HCT116 (cell line): ENCODE measurements around the gene GXYLT2. TPM values are rescaled to one million over a fixed set of nuclear protein-coding genes. Genes with fewer than 3 reads are reported as not detected.

ENCODE experiments used
- ATAC-seq: fragments of 200-7000 bp; cut with Tn5 transposase; 2 replicates; pipeline ENCODE4 v1.9.1; 2020; ENCODE audit warnings: mild to moderate bottlenecking, moderate library complexity
- BruUV-seq: library from RNA; stranded (reverse); fragments of 400-500 nt; replicated peaks from 2 replicates; lab custom pipeline; 2021; lab: Mats Ljungman, UMichigan
- CTCF ChIA-PET: fragments of 300-600 bp; sonication (Branson Sonifier 250); formaldehyde crosslinking; loops from one replicate; lab custom pipeline; 2021; ENCODE audit warnings: antibody characterized with exemption; lab: Charles Lee
- POLR2A ChIA-PET: fragments of 300-600, 350-600 bp; sonication (Branson Sonifier 250); formaldehyde crosslinking; loops from one replicate; lab custom pipeline; 2021; ENCODE audit warnings: antibody characterized with exemption; lab: Charles Lee
- RAD21 ChIA-PET, 2 experiments: fragments of 300-600 bp; sonication (Branson Sonifier 250); formaldehyde crosslinking; loops; one replicate each; lab custom pipeline; 2023; ENCODE audit warnings: low total read pairs in 2 of 2; ENCODE audit not compliant: uncharacterized antibody in 2 of 2, unreplicated experiment in 2 of 2, low non-redundant PET in 1 of 2; lab: Charles Lee
- DNase-seq: peaks from one replicate; pipeline ENCODE4 v3.0.0-alpha.2; 2010; ENCODE audit warnings: low read depth, low spot score
- H2AFZ ChIP-seq: fragments of 200-600 bp; shearing (Covaris generic), sonication (generic); 2 replicates; pipeline ENCODE4 v1.6.1; 2017; ENCODE audit warnings: low read depth, mixed run types, mixed read lengths, antibody characterized with exemption, low read length; ENCODE audit not compliant: poor library complexity, severe bottlenecking
- H3K27ac ChIP-seq: 2 replicates; pipeline ENCODE4 v1.5.1; 2012; ENCODE audit warnings: low read depth, low read length
- H3K27me3 ChIP-seq: fragments of 200-600 bp; sonication (generic); 2 replicates; pipeline ENCODE4 v1.6.1; 2016; ENCODE audit warnings: mixed run types, low read length, mixed read lengths; ENCODE audit not compliant: insufficient read depth
- H3K36me3 ChIP-seq, 2 experiments: fragments of 200-500 bp in 1 of 2; fragments of 200-600 bp in 1 of 2; sonication (Bioruptor generic) in 1 of 2; sonication (generic) in 1 of 2; 2 replicates each; pipeline versions ENCODE4 v1.5.1 to v1.6.1; 2014 to 2016; ENCODE audit warnings: low read length in 2 of 2, inconsistent platforms in 1 of 2, mixed read lengths in 1 of 2, mixed run types in 1 of 2; ENCODE audit not compliant: insufficient read depth in 2 of 2, control insufficient read depth in 1 of 2
- H3K4me1 ChIP-seq, 2 experiments: fragments of 200-600 bp in 1 of 2; sonication (generic) in 1 of 2; 2 replicates each; pipeline versions ENCODE4 v1.5.1 to v1.6.1; 2012 to 2017; ENCODE audit warnings: low read length in 2 of 2, inconsistent platforms in 1 of 2, mild to moderate bottlenecking in 1 of 2, mixed read lengths in 1 of 2, mixed run types in 1 of 2, moderate library complexity in 1 of 2; ENCODE audit not compliant: insufficient read depth in 2 of 2, control insufficient read depth in 1 of 2
- H3K4me2 ChIP-seq: fragments of 200-600 bp; sonication (generic); 2 replicates; pipeline ENCODE4 v1.6.1; 2017; ENCODE audit warnings: mixed run types, low read length, mixed read lengths
- H3K4me3 ChIP-seq, 2 experiments: fragments of 200-600 bp in 1 of 2; sonication (generic) in 1 of 2; replicated peaks in 1 of 2; 2 replicates each; pipeline ENCODE4 v1.5.1; 2011 to 2016; ENCODE audit warnings: low read length in 2 of 2, control low read depth in 1 of 2, low read depth in 1 of 2, mild to moderate bottlenecking in 1 of 2, mixed read lengths in 1 of 2, mixed run types in 1 of 2
- H3K79me2 ChIP-seq: fragments of 200-600 bp; sonication (generic); 2 replicates; pipeline ENCODE4 v1.6.1; 2017; ENCODE audit warnings: mild to moderate bottlenecking, mixed run types, low read length, moderate library complexity, mixed read lengths; ENCODE audit not compliant: insufficient read depth
- H3K9ac ChIP-seq: fragments of 200-600 bp; sonication (generic); 2 replicates; pipeline ENCODE4 v1.6.1; 2016; ENCODE audit warnings: low read length, mixed read lengths
- H3K9me2 ChIP-seq: fragments of 200-600 bp; sonication (generic), shearing (Covaris generic); 2 replicates; pipeline ENCODE4 v1.6.1; 2017; ENCODE audit warnings: mixed run types, mild to moderate bottlenecking, moderate library complexity; ENCODE audit not compliant: insufficient read depth
- H3K9me3 ChIP-seq, 2 experiments: fragments of 200-500 bp in 1 of 2; fragments of 200-600 bp in 1 of 2; sonication (Bioruptor generic) in 1 of 2; sonication (generic) in 1 of 2; 2 replicates each; pipeline ENCODE4 v1.6.1; 2014 to 2017; ENCODE audit warnings: low read length in 2 of 2, mixed read lengths in 2 of 2, inconsistent platforms in 1 of 2, low read depth in 1 of 2, mild to moderate bottlenecking in 1 of 2, mixed run types in 1 of 2, moderate library complexity in 1 of 2; ENCODE audit not compliant: control insufficient read depth in 1 of 2, insufficient read depth in 1 of 2
- H4K20me1 ChIP-seq: fragments of 200-600 bp; sonication (generic), shearing (Covaris generic); 2 replicates; pipeline ENCODE4 v1.6.1; 2017; ENCODE audit warnings: mixed run types, mild to moderate bottlenecking, moderate library complexity; ENCODE audit not compliant: insufficient read depth
- CBX3 ChIP-seq: IDR thresholded peaks from 2 replicates; pipeline ENCODE4 v1.6.1; 2012; ENCODE audit warnings: low read depth
- CTCF ChIP-seq, 3 experiments: fragments of 200-600 bp in 1 of 3; sonication (generic) in 1 of 3; IDR thresholded peaks in 2 of 3; conservative IDR thresholded peaks in 1 of 3; 2 replicates each; pipeline ENCODE4 v1.5.1; 2012 to 2017; ENCODE audit warnings: low read depth in 2 of 3, low read length in 2 of 3, antibody characterized with exemption in 1 of 3, borderline replicate concordance in 1 of 3, control low read depth in 1 of 3, mild to moderate bottlenecking in 1 of 3, mixed read lengths in 1 of 3, mixed run types in 1 of 3, moderate library complexity in 1 of 3; ENCODE audit not compliant: insufficient read depth in 1 of 3
- EGR1 ChIP-seq: IDR thresholded peaks from 2 replicates; pipeline ENCODE4 v1.6.1; 2012; ENCODE audit warnings: low read depth
- EZH2 ChIP-seq: fragments of 200-600 bp; sonication (generic); IDR thresholded peaks from 2 replicates; pipeline ENCODE4 v1.6.1; 2017; ENCODE audit warnings: antibody characterized with exemption, mixed run types
- FOSL1 ChIP-seq: IDR thresholded peaks from 2 replicates; pipeline ENCODE4 v1.6.1; 2012; ENCODE audit warnings: low read depth
- JUND ChIP-seq: IDR thresholded peaks from 2 replicates; pipeline ENCODE4 v1.6.1; 2012
- MAX ChIP-seq: IDR thresholded peaks from 2 replicates; pipeline ENCODE4 v1.6.1; 2012
- POLR2A ChIP-seq: IDR thresholded peaks from 2 replicates; pipeline ENCODE4 v1.7.0; 2011; ENCODE audit warnings: borderline replicate concordance; ENCODE audit not compliant: insufficient read depth, insufficient read length; ENCODE audit errors: extremely low read depth
- YY1 ChIP-seq: IDR thresholded peaks from 2 replicates; pipeline ENCODE4 v1.6.1; 2011; ENCODE audit warnings: low read length, low read depth, moderate library complexity, mild to moderate bottlenecking; ENCODE audit not compliant: insufficient replicate concordance; ENCODE audit errors: extremely low read depth
- ZBTB33 ChIP-seq: IDR thresholded peaks from 2 replicates; pipeline ENCODE4 v1.6.1; 2011; ENCODE audit warnings: mild to moderate bottlenecking, low read length, moderate library complexity; ENCODE audit not compliant: insufficient replicate concordance; ENCODE audit errors: extremely low read depth
- ZFX ChIP-seq: fragments of 450-650 bp; IDR thresholded peaks from 2 replicates; pipeline ENCODE4 v1.6.1; 2017
- intact Hi-C: fragments of 100-400 bp; cut with micrococcal nuclease; formaldehyde crosslinking; loops from 2 replicates; pipeline ENCODE4 v1.10.0; 2022
- total RNA-seq: library from RNA; stranded (reverse); gene quantifications from one replicate; pipeline ENCODE4 v1.2.1, GENCODE V29; 2021; ENCODE audit not compliant: unreplicated experiment
- TF ChIP-seq, protein P1 (sequence below): IDR thresholded peaks from 2 replicates; pipeline ENCODE4 v1.6.1; 2012

GXYLT2 gene
- total RNA-seq, 1 experiment from 2014 or later: 5.6 TPM

DNA sequence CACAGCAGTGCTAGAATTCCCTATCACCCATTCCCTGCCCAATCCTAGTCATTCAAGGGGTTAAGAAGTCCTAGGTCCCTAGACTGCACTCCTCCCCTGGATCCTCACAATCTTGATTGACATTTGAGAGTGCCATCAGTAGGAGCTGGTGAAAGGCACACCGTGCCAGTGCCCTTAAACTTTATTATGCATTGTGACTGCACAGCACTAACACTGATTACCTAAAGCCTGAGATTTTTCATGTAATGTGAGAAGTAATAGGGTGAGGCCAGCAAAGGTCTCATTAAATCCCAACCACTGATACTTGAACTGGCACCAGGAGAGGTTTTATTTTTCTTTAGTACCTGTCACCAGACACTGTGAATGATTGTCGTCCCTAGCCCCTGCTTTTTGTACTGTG is 16.3 kb downstream of the GXYLT2 start:
- Histone ChIP-seq H3K27me3 (no peaks in the 10 kb centered on the region), H3K4me3 (no peak overlapping the region), H3K9me2 (no peaks in the 10 kb centered on the region)
- no peak for DNase-seq
- no peak for TF ChIP-seq EGR1
- no peak for TF ChIP-seq EZH2
- TF ChIP-seq CTCF (IDR thresholded peaks at IDR 0.05 in 2 of 3, conservative IDR thresholded peaks at IDR 0.05 in 1 of 3; ENCODE audit: borderline replicate concordance in 1 of 3, insufficient read depth in 1 of 3, low read depth in 2 of 3, low read length in 2 of 3): no peak
- no peak for TF ChIP-seq CBX3
- no peak for TF ChIP-seq ZBTB33
- TF ChIP-seq, protein P1, sequence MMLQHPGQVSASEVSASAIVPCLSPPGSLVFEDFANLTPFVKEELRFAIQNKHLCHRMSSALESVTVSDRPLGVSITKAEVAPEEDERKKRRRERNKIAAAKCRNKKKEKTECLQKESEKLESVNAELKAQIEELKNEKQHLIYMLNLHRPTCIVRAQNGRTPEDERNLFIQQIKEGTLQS: no peak
- TF ChIP-seq YY1: no peak
- TF ChIP-seq FOSL1: no peak
- no peak for TF ChIP-seq MAX
- TF ChIP-seq ZFX: no peak
- TF ChIP-seq JUND: no peak
- TF ChIP-seq POLR2A: no peak
- TF ChIP-seq, all 23 proteins: peak for 0
- no peaks in the 10 kb centered on the region for H4K20me1 ChIP-seq
- no peak overlapping the region for H3K9ac ChIP-seq
- H3K27ac ChIP-seq: no peak overlapping the region
- H2AFZ ChIP-seq: no peak overlapping the region
- no peaks in the 10 kb centered on the region for H3K36me3 ChIP-seq
- ChIA-PET CTCF (interaction anchor here (0.7 kb wide), 1 partner anchor 926 kb away, joined by 4 read pairs; no protein-coding TSS in a partner anchor), POLR2A (no interaction called here), RAD21 (no interaction called here)
- no TSS peak for BruUV-seq
- intact Hi-C loops: no loop called here
- no peaks in the 10 kb centered on the region for H3K79me2 ChIP-seq
- H3K4me1 ChIP-seq: peaks cover 5 to 9% of the 10 kb centered on the region in 2 experiments; a peak in 2 of 4 replicates
- H3K4me2 ChIP-seq: no peak overlapping the region
- ATAC-seq: no peak
- H3K9me3 ChIP-seq: no peaks in the 10 kb centered on the region
